Activated T-cell treated with anti-CD3 and anti-CD28 coated beads, Interleukin-2, amount 50 U/mL, for 1 hour (primary cell): ENCODE measurements around the gene TNIP1.
A peak's percentile ranks its signal among the peaks of the same experiment; 100 is the strongest.

Experiments
- DNase-seq: peaks from one replicate; pipeline ENCODE4 v3.0.0-alpha.2; 2020

The TNIP1 gene

DNA sequence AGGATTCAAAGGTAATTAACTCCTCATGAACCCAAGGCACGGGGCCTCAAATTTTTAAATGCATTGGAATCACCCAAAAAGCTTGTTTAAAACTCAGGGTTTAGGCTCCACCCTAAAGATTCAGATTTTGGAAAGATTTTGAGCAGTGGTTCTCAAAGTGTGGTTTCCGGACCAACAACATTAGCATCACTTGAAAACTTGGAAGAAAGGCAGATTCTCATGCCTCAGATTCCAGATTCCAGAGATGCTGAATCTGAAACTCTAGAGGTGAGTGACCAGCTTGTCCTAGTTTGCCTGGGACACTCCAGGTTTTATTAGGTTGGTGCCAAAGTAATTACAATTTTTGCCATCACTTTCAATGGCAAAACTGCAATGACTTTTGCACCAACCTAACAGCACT, 24.7 kb upstream of the TNIP1 start:
- DNase-seq = no peak

GRCh38 chr5:151104795-151105194, 24.0 kb upstream of the TNIP1 start:
- DNase-seq = no peak

- DNase-seq = no peak
Observed at GRCh38 chr5:151101746-151102145, 20.9 kb upstream of the TNIP1 start.

- DNase-seq = no peak
Observed at GRCh38 chr5:151101151-151101550, 20.3 kb upstream of the TNIP1 start.

DNA sequence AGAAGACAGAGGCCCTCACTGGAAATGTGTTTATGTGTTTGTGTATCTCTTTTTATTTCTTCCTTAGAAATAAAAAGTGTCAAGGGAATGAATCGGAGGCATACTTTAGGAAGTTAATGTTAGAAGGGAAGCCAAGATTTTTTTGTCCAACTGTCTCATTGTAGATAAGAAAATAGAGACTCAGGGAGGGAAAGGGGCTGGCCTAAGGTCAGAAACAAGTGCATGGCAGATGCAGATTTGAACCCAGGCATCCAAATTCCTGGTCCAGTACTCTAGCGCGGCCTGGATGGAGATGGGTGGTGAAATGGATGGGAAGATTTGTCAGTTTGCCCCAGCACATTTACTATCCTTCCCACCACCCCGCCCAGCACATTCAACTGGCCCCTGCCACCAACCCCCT, 19.8 kb upstream of the TNIP1 start:
- DNase-seq = no peak

DNA sequence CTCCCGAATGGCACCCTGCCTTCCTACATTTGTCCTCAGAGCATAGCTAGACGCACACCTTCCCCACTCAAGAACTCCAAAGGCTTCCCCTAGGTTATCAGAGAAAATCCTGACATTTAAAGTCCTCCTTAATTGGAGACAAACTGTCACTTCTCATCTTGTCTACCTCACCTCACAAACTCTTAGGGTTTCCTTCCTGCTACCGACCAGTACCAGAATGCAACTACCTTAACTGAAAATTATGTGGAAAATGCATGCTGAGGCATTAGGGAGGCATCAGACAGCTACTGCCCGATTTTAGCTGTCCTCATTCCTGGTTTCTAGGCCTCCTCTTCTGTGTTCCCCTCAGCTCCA, 17.9 kb upstream of the TNIP1 start:
- DNase-seq = no peak

GRCh38 chr5:151097820-151098767, 17.3 kb upstream of the TNIP1 start:
- DNase-seq = no peak

- no peak for DNase-seq
Observed at GRCh38 chr5:151097061-151097460, 16.2 kb upstream of the TNIP1 start.

DNA sequence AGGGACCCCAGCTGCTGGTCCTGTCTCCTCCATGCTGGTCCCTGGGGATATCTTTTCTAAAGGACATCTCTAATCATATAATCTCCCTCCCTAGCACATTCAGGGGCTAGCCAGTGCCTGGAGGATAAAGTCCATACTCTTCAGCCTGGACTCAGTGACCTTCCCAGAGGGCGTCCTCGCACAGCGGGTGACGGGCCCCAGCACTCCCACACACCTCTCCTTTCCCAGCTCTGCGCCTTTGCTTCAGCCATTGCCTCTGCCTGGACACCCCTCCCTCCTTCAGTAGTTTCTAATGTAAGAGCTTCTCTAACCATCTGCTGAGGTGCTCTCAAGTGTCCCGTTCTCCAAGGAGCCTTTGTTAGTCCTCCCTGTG, 15.2 kb upstream of the TNIP1 start:
- no peak for DNase-seq

- DNase-seq = no peak
Observed at GRCh38 chr5:151095341-151096000, 14.6 kb upstream of the TNIP1 start.

DNA sequence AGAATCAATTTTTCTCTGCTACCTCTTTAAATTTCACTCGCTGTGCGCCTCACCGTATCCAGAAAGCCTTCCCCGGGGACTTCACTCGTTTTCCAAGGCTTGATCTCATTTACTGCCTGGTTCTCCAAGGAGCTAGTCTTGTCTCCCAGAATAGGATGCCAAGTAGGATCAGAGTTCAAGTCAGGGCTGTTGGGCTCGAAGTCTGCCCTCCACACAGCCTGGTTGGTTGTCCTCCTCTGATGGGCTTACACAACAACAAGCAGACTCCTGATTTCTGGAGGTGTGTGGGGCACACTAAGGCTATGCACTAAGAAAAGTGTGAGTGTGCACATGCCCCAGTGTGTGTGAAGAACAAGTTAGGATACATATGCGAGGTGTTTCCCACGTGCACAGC, 14.0 kb upstream of the TNIP1 start:
- DNase-seq = no peak

- peak; percentile 48 for DNase-seq
Observed at GRCh38 chr5:151094030-151094851, 13.4 kb upstream of the TNIP1 start.

DNA sequence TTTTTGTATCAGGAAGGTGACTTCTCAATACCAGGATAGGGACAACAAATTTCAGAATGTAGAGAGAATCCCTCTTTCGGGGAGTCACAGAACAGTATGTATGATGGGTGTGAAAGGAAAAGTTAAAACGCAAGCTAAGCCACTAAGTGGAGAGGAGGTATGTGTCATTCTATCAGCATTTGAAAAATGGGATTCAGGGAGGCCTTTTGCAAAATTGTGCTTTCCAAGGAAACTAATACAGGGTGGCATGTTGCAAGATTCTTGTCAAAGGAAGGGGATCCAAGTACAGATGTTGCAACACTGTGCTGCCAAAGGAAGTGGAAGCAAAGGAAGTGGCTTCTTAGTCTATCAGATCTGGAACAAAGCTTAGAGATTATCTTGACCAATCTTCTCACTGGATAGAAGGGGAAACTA, 12.6 kb upstream of the TNIP1 start:
- no peak for DNase-seq

- no peak for DNase-seq
Observed at GRCh38 chr5:151092762-151093161, 11.9 kb upstream of the TNIP1 start.

DNA sequence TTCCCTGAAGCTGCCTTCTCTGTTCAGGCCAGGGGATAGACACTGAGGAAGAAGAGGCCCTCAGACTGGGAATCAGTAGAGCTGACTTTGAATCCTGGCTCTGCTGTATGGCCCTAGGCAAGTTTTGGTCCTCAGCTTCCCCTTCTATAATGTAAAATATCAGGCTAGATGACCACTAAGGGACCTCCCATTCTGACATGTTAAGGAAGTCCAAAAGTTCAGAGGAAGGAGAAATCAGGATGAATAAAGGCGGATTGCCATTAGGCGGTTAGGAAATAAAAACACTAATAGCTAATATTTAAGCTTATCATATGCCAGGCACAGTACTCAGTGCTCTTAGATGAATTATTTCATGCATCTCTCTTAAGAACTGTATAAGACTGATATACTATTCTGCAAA, 8.9 kb upstream of the TNIP1 start:
- no peak for DNase-seq

- DNase-seq = no peak
Observed at GRCh38 chr5:151088986-151089385, 8.2 kb upstream of the TNIP1 start.

- no peak for DNase-seq
Observed at GRCh38 chr5:151087486-151087885, 6.7 kb upstream of the TNIP1 start.

DNA sequence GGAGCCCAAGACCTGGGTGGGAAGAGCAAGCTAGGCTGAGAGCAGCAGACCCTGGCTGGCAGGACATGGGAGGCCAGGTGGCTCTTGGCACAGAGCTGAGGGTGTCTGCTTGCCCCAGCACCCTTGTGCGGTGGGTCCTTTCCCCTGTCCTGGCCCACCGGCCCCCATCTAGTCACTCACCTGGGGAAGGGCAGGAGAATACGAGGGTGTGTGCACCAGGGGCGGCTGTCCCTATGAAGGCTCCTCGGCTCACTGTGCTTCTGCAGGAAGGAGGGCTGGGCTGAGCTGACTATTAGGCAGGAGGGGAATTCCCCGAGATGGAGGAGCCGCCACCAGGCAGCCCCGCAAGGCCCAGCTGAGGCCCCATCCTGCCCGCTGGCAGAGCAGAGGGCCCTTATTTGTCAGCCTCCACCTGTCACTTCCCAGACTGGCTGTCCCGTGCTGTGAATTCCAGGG, 6.1 kb upstream of the TNIP1 start:
- DNase-seq = peak; percentile 67

GRCh38 chr5:151086192-151086869, 5.5 kb upstream of the TNIP1 start:
- no peak for DNase-seq

GRCh38 chr5:151085517-151086041, 4.7 kb upstream of the TNIP1 start:
- peak; percentile 45 for DNase-seq

- no peak for DNase-seq
Observed at GRCh38 chr5:151084363-151084762, 3.5 kb upstream of the TNIP1 start.

DNA sequence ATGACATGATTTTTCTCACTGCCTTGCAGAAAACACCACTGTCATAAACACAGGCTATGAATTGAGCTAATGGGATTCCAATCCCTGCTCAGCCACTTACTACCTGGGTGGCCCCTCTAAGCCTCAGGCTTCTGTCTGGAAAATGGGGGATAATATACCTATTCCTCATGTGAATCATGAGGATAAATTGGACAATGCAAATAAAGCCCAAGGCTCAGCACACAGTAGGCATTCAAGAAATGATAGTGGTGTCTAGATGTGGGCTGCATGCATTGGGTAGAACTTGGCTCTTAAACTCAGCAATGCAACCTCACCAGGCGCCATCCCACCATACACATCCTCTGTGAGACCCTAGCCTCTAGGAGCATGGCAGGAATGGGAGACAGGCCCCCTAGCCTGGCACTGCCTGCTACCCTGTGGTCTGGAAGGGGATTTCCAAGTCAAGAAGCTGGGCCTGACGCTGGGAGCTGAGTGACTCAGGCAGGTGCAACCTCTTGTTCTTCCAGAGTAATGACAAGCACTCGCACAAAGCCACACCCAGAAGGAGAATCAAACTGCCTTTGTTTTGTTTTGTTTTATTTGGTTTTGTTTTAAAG, 2.3 kb upstream of the TNIP1 start:
- peak; percentile 60 for DNase-seq
